Progenitor cell of endocrine pancreas (in vitro differentiated cells): ENCODE data around the gene GRK2. TPM values are rescaled to one million over a fixed set of nuclear protein-coding genes. Genes with fewer than 3 reads are reported as not detected.

Source experiments
- DNase-seq: peaks from one replicate; pipeline ENCODE4 v3.0.0; 2021; ENCODE audit warnings: low spot score; ENCODE audit not compliant: unreplicated experiment
- H3K27ac Mint-ChIP-seq: 2 replicates; pipeline ENCODE4 v1.8.0; 2021; ENCODE audit warnings: mild to moderate bottlenecking, moderate library complexity, mixed read lengths
- H3K27me3 Mint-ChIP-seq: 2 replicates; pipeline ENCODE4 v1.8.0; 2021; ENCODE audit warnings: mixed read lengths
- H3K36me3 Mint-ChIP-seq: 2 replicates; pipeline ENCODE4 v1.8.0; 2022; ENCODE audit warnings: mixed read lengths; ENCODE audit not compliant: insufficient read depth
- H3K4me1 Mint-ChIP-seq: 2 replicates; pipeline ENCODE4 v1.8.0; 2021; ENCODE audit warnings: low read depth, mixed read lengths
- H3K4me3 Mint-ChIP-seq: 2 replicates; pipeline ENCODE4 v1.8.0; 2021; ENCODE audit warnings: low read depth, mild to moderate bottlenecking, moderate library complexity, mixed read lengths
- H3K9me3 Mint-ChIP-seq: 2 replicates; pipeline ENCODE4 v1.8.0; 2021; ENCODE audit warnings: low read depth, mixed read lengths
- CTCF ChIP-seq: fragments of 200-600 bp; sonication (generic); IDR thresholded peaks from one replicate; pipeline ENCODE4 v1.5.0; 2021; ENCODE audit warnings: antibody characterized with exemption, mild to moderate bottlenecking; ENCODE audit not compliant: unreplicated experiment
- total RNA-seq: library from RNA; stranded (reverse); gene quantifications from 2 replicates; pipeline ENCODE4 v1.2.1, GENCODE V29; 2021

The GRK2 gene
- total RNA-seq, 1 donor from 2014 or later, result 53.0 TPM

- H3K4me3 Mint-ChIP-seq, result no peak overlapping the region
- H3K9me3 Mint-ChIP-seq, result no peaks in the 10 kb centered on the region
- H3K27ac Mint-ChIP-seq, result no peak overlapping the region
- H3K4me1 Mint-ChIP-seq, result peaks cover 17% of the 10 kb centered on the region
- H3K36me3 Mint-ChIP-seq, result peaks cover 1% of the 10 kb centered on the region
- no peak for TF ChIP-seq CTCF
- no peak for DNase-seq
- peaks cover 3% of the 10 kb centered on the region for H3K27me3 Mint-ChIP-seq
Observed at GRCh38 chr11:67269401-67270255, 3.4 kb downstream of the GRK2 start.

- H3K9me3 Mint-ChIP-seq, result no peaks in the 10 kb centered on the region
- TF ChIP-seq CTCF, result no peak
- no peak for DNase-seq
- H3K4me3 Mint-ChIP-seq, result peak overlapping the region; percentile 14
- no peaks in the 10 kb centered on the region for H3K27me3 Mint-ChIP-seq
- peaks cover 1% of the 10 kb centered on the region for H3K36me3 Mint-ChIP-seq
- peaks cover 17% of the 10 kb centered on the region for H3K4me1 Mint-ChIP-seq
- peak overlapping the region; percentile 12 for H3K27ac Mint-ChIP-seq
Observed at GRCh38 chr11:67270256-67271204, 4.3 kb downstream of the GRK2 start.

- Mint-ChIP-seq H3K9me3 (no peaks in the 10 kb centered on the region), H3K27ac (no peak overlapping the region), H3K4me3 (no peak overlapping the region), H3K27me3 (no peaks in the 10 kb centered on the region), H3K36me3 (peaks cover 1% of the 10 kb centered on the region), H3K4me1 (peaks cover 15% of the 10 kb centered on the region)
- DNase-seq, result no peak
- TF ChIP-seq CTCF, result no peak
Observed at GRCh38 chr11:67271205-67271540, 4.9 kb downstream of the GRK2 start.

- H3K4me1 Mint-ChIP-seq, result peaks cover 15% of the 10 kb centered on the region
- H3K9me3 Mint-ChIP-seq, result no peaks in the 10 kb centered on the region
- no peak for DNase-seq
- no peak for TF ChIP-seq CTCF
- no peaks in the 10 kb centered on the region for H3K27me3 Mint-ChIP-seq
- H3K36me3 Mint-ChIP-seq, result peaks cover 1% of the 10 kb centered on the region
- no peak overlapping the region for H3K27ac Mint-ChIP-seq
- no peak overlapping the region for H3K4me3 Mint-ChIP-seq
Observed at GRCh38 chr11:67271541-67272284, 5.4 kb downstream of the GRK2 start.
